ENCODE results near the gene ARHGEF1. TPM values are rescaled to one million over a fixed set of nuclear protein-coding genes. Genes with fewer than 3 reads are reported as not detected.
A peak's percentile ranks its signal among the peaks of the same experiment; 100 is the strongest.

The ARHGEF1 gene
- polyA plus RNA-seq, 1 experiment = 19.5 TPM

- CTCF ChIA-PET = interaction anchor here (0.9 kb wide), 1 partner anchor 27 kb away, joined by 3 read pairs; no protein-coding TSS in a partner anchor
- TF ChIP-seq, protein P1, sequence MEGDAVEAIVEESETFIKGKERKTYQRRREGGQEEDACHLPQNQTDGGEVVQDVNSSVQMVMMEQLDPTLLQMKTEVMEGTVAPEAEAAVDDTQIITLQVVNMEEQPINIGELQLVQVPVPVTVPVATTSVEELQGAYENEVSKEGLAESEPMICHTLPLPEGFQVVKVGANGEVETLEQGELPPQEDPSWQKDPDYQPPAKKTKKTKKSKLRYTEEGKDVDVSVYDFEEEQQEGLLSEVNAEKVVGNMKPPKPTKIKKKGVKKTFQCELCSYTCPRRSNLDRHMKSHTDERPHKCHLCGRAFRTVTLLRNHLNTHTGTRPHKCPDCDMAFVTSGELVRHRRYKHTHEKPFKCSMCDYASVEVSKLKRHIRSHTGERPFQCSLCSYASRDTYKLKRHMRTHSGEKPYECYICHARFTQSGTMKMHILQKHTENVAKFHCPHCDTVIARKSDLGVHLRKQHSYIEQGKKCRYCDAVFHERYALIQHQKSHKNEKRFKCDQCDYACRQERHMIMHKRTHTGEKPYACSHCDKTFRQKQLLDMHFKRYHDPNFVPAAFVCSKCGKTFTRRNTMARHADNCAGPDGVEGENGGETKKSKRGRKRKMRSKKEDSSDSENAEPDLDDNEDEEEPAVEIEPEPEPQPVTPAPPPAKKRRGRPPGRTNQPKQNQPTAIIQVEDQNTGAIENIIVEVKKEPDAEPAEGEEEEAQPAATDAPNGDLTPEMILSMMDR (IDR thresholded peaks at IDR 0.05; ENCODE audit: low read depth, low read length) = no peak
- H3K27ac ChIP-seq (ENCODE audit: low read depth, low read length) = no peak overlapping the region
- DNase-seq (ENCODE audit: low read depth, low spot score) = no peak
- H3K27me3 ChIP-seq (ENCODE audit: control insufficient read depth, insufficient read depth, low read length) = peaks cover 79% of the 10 kb centered on the region
- H3K4me3 ChIP-seq (ENCODE audit: low read depth, low read length) = no peak overlapping the region
- POLR2A ChIA-PET = no interaction called here
- H3K9me3 ChIP-seq (ENCODE audit: control insufficient read depth, insufficient read depth, low read length) = peaks cover 7% of the 10 kb centered on the region; the same call in 1 of the 2 replicates
These were observed 46.6 kb downstream of the ARHGEF1 start for GRCh38 chr19:41929536-41930071.

DNA sequence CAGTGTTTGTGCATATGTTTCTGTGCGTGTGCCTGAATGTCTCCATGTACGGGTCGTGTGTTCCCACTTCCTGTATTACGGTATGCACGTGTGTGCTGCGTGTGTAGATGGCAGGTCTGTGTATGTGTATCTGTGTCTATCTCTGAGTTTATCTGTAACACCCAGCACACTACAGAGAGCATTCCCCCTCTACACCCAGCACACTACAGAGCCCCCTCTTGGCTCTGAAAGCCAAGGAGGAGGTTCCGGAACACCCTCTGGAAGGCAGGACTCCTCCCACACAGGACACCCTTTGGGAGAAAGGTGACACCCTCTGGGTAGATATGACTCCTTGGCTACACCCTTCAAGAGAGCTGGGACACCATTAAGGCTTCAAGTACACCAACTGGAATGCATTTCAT, 47.3 kb downstream of the ARHGEF1 start:
- TF ChIP-seq, protein P1 (IDR thresholded peaks at IDR 0.05; ENCODE audit: low read depth, low read length) = no peak
- POLR2A ChIA-PET = no interaction called here
- Histone ChIP-seq H3K27me3 (ENCODE audit: control insufficient read depth, insufficient read depth, low read length) (peaks cover 81% of the 10 kb centered on the region), H3K27ac (ENCODE audit: low read depth, low read length) (no peak overlapping the region), H3K4me3 (ENCODE audit: low read depth, low read length) (no peak overlapping the region), H3K9me3 (ENCODE audit: control insufficient read depth, insufficient read depth, low read length) (peaks cover 7% of the 10 kb centered on the region; the same call in 1 of the 2 replicates)
- CTCF ChIA-PET = interaction anchor here (0.5 kb wide), 1 partner anchor 56 kb away, joined by 6 read pairs; no protein-coding TSS in a partner anchor
- DNase-seq (ENCODE audit: low read depth, low spot score) = no peak

DNA sequence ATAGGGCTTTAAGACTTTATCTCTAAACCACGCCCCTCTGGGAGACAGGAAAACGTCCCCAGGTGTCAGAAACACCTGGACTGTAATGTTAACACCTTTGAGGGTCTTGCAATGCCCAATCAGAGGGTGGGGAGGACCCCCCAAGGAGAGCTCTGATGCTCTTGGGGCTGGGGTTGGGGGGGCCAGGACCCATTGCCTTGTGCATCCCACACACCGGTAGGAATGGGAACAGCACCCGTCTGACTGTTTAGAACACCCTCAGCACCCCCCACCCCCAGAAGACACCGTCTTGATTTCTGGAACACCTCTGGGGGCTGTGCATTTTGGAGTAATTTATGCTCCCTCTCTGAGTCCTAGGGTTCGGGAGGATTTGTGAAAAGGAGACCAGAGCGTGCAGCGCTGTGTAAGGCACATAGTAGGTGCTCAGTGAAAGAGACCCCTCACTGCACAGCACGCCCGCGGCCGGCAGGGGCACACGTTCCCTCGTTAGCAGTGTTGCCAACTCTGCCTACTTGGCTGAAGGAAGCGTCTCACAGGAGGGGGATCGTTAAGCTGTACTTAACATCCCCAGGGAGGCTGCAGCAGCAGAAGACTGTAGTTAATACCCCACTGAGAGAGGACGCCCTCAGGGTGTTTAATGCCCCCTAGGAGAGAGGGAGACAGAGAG, 48.1 kb downstream of the ARHGEF1 start:
- ChIA-PET POLR2A (no interaction called here), CTCF (interaction anchor here (0.5 kb wide), 1 partner anchor 689 kb away, joined by 3 read pairs; no protein-coding TSS in a partner anchor)
- Histone ChIP-seq H3K4me3 (ENCODE audit: low read depth, low read length) (no peak overlapping the region), H3K27me3 (ENCODE audit: control insufficient read depth, insufficient read depth, low read length) (peaks cover 81% of the 10 kb centered on the region), H3K27ac (ENCODE audit: low read depth, low read length) (no peak overlapping the region), H3K9me3 (ENCODE audit: control insufficient read depth, insufficient read depth, low read length) (peaks cover 7% of the 10 kb centered on the region; the same call in 1 of the 2 replicates)
- TF ChIP-seq, protein P1 (IDR thresholded peaks at IDR 0.05; ENCODE audit: low read depth, low read length) = peak; percentile 48
- DNase-seq (ENCODE audit: low read depth, low spot score) = no peak

GRCh38 chr19:41932259-41932719, 49.3 kb downstream of the ARHGEF1 start:
- Histone ChIP-seq H3K27me3 (ENCODE audit: control insufficient read depth, insufficient read depth, low read length) (peaks cover 81% of the 10 kb centered on the region), H3K9me3 (ENCODE audit: control insufficient read depth, insufficient read depth, low read length) (peaks cover 4% of the 10 kb centered on the region; the same call in 1 of the 2 replicates), H3K27ac (ENCODE audit: low read depth, low read length) (no peak overlapping the region), H3K4me3 (ENCODE audit: low read depth, low read length) (no peak overlapping the region)
- ChIA-PET CTCF (interaction anchor here (0.7 to 1.1 kb wide), 2 partner anchors 21 to 59 kb away, joined by 4 to 5 read pairs; no protein-coding TSS in a partner anchor), POLR2A (no interaction called here)
- DNase-seq (ENCODE audit: low read depth, low spot score) = no peak
- TF ChIP-seq, protein P1 (IDR thresholded peaks at IDR 0.05; ENCODE audit: low read depth, low read length) = no peak
